Effector memory CD4-positive, alpha-beta T cell (primary cell): ENCODE results near the gene NOTCH3.

ENCODE experiments used
- DNase-seq, 3 donors: peaks; one replicate each; pipeline ENCODE4 v3.0.0-alpha.2; 2020
- H3K27ac ChIP-seq: 2 replicates; pipeline ENCODE4 v1.7.0; 2013; ENCODE audit warnings: mild to moderate bottlenecking, low read length, moderate library complexity; ENCODE audit not compliant: insufficient read depth, poor library complexity, severe bottlenecking
- H3K27me3 ChIP-seq: replicated peaks from 2 replicates; pipeline ENCODE4 v1.7.0; 2013; ENCODE audit warnings: mild to moderate bottlenecking, low read length; ENCODE audit not compliant: insufficient read depth, control insufficient read depth, poor library complexity, severe bottlenecking
- H3K36me3 ChIP-seq: 2 replicates; pipeline ENCODE4 v1.7.0; 2013; ENCODE audit warnings: mild to moderate bottlenecking, low read length, moderate library complexity; ENCODE audit not compliant: control insufficient read depth, insufficient read depth
- H3K4me1 ChIP-seq: 2 replicates; pipeline ENCODE4 v1.7.0; 2013; ENCODE audit warnings: low read length, mild to moderate bottlenecking; ENCODE audit not compliant: control insufficient read depth, insufficient read depth, poor library complexity, severe bottlenecking
- H3K4me3 ChIP-seq: 2 replicates; pipeline ENCODE4 v1.7.0; 2013; ENCODE audit warnings: low read length, low read depth, mild to moderate bottlenecking; ENCODE audit not compliant: insufficient read depth, poor library complexity, severe bottlenecking
- H3K9me3 ChIP-seq: 2 replicates; pipeline ENCODE4 v1.7.0; 2013; ENCODE audit warnings: mild to moderate bottlenecking, low read length, moderate library complexity; ENCODE audit not compliant: control insufficient read depth

Gene NOTCH3

GRCh38 chr19:15213715-15214381 lies 13.1 kb upstream of the NOTCH3 start:
- no peak overlapping the region for H3K4me3 ChIP-seq
- H3K4me1 ChIP-seq = no peaks in the 10 kb centered on the region
- no peaks in the 10 kb centered on the region for H3K36me3 ChIP-seq
- DNase-seq = no peak
- H3K27me3 ChIP-seq = no peaks in the 10 kb centered on the region
- no peak overlapping the region for H3K27ac ChIP-seq
- no peaks in the 10 kb centered on the region for H3K9me3 ChIP-seq

DNA sequence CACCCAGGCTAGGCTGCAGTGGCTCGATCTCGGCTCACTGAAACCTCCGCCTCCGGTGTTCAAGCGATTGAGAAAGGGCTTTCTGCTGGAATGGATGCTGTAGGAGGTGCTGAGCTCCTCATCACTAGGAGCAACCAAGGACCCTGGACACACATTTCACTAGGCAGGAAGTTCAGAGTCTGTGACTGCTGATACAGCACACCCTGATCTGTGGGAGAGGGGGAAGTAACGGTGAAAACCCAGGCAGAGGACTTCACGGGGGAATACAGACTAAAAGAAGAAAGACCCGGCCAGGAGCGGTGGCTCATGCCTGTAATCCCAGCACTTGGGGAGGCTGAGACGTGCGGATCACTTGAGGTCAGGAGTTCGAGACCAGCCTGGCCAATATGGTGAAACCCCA lies 11.9 kb upstream of the NOTCH3 start:
- Histone ChIP-seq H3K4me1 (no peaks in the 10 kb centered on the region), H3K9me3 (no peaks in the 10 kb centered on the region), H3K4me3 (no peak overlapping the region), H3K36me3 (no peaks in the 10 kb centered on the region), H3K27ac (no peak overlapping the region), H3K27me3 (no peaks in the 10 kb centered on the region)
- DNase-seq = no peak

GRCh38 chr19:15210323-15210781 lies 9.6 kb upstream of the NOTCH3 start:
- Histone ChIP-seq H3K4me1 (no peaks in the 10 kb centered on the region), H3K36me3 (no peaks in the 10 kb centered on the region), H3K4me3 (no peak overlapping the region), H3K27ac (no peak overlapping the region), H3K9me3 (no peaks in the 10 kb centered on the region), H3K27me3 (no peaks in the 10 kb centered on the region)
- DNase-seq = no peak

- Histone ChIP-seq H3K4me3 (no peak overlapping the region), H3K9me3 (no peaks in the 10 kb centered on the region), H3K36me3 (no peaks in the 10 kb centered on the region), H3K27me3 (peaks cover 10% of the 10 kb centered on the region), H3K4me1 (peaks cover 7% of the 10 kb centered on the region), H3K27ac (no peak overlapping the region)
- no peak for DNase-seq
Observed at GRCh38 chr19:15201374-15202023, 704 bp upstream of the NOTCH3 start.

DNA sequence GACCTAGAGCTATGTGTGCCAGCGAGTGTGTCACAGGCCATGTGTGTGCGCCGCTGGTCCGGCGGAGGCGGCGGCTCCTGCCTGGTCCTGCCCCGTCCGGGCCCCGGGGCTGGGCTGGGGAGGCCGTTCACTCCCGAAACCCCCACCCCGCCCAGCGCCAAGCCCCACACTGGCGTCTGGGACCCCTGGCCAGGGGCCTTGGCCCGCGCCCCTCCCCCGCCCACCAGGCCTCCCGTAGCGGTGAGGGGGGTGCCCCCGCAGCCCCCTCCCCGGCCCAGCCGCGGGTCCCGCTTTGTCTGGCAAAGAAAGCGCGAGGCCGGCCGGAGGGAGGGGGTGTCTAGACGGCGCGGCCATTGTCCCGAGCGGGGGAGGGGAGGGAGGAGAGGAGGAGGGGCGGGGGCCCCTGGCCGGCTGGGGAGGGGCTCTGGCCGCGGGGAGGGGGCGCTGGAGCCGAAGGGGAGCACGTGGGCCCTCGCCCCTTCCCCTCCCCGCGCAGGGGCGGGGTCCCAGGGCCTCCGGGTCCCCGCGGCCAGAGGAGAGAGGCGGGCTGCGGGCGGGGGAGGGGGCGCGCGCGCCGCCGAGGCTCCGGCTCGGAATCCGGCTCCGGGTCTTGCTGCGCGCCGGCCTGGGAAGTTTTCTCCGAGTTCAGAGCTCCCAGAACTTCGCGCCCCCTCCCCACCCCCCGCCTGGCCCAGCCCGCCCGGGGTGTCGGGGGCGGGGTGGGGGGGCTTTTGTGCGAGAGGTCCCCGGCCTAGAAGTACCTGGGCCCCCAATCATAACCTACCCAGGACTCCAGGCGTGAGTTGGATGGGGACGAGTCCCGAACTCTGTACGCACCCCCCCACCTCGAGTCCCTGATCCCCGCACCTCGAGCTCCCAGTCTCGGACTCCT lies 888 bp downstream of the NOTCH3 start:
- no peaks in the 10 kb centered on the region for H3K36me3 ChIP-seq
- no peaks in the 10 kb centered on the region for H3K9me3 ChIP-seq
- peaks cover 11% of the 10 kb centered on the region for H3K4me1 ChIP-seq
- DNase-seq = no peak
- peaks cover 25% of the 10 kb centered on the region for H3K27me3 ChIP-seq
- H3K4me3 ChIP-seq = peak overlapping the region; percentile 37
- no peak overlapping the region for H3K27ac ChIP-seq

DNA sequence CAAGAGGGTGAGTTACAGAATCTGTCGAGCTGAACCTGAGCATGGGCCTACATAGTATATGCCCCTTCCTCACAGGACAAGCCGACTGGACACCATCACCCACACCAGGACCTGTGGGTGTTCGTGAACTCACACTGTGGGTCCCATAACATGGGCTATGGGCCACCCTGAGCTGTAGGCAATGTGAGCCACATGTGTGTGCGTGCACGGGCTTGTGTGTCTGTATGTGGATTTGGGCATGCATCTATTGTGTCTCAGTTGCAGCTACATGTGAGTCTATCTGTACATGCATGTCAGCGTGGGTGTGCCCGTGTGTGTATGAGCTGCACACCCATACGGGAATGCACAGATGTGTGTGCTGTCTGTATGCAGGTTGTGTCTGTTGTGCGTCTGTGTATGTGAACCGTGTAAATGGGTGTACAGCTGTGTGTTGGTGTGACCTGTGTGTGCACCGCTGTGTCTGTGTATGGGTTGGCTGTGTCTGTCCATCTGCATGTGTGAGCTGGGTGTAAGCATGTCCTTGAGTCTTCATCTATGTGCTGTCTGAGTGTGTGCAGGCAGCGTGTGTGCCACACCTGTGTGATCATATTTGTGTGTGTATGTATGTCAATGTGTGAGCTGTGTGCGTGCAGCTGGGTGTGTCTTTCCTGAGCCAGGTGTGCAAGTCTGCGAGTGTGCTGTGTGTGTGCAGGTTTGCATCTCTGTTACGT lies 1.7 kb downstream of the NOTCH3 start:
- DNase-seq = no peak
- no peak overlapping the region for H3K4me3 ChIP-seq
- peaks cover 11% of the 10 kb centered on the region for H3K4me1 ChIP-seq
- no peak overlapping the region for H3K27ac ChIP-seq
- no peaks in the 10 kb centered on the region for H3K36me3 ChIP-seq
- H3K9me3 ChIP-seq = no peaks in the 10 kb centered on the region
- peaks cover 32% of the 10 kb centered on the region for H3K27me3 ChIP-seq

- H3K4me1 ChIP-seq = peaks cover 11% of the 10 kb centered on the region
- H3K4me3 ChIP-seq = no peak overlapping the region
- no peaks in the 10 kb centered on the region for H3K36me3 ChIP-seq
- H3K9me3 ChIP-seq = no peaks in the 10 kb centered on the region
- H3K27ac ChIP-seq = no peak overlapping the region
- no peak for DNase-seq
- H3K27me3 ChIP-seq = peaks cover 36% of the 10 kb centered on the region
Observed at GRCh38 chr19:15197942-15198341, 2.9 kb downstream of the NOTCH3 start.

DNA sequence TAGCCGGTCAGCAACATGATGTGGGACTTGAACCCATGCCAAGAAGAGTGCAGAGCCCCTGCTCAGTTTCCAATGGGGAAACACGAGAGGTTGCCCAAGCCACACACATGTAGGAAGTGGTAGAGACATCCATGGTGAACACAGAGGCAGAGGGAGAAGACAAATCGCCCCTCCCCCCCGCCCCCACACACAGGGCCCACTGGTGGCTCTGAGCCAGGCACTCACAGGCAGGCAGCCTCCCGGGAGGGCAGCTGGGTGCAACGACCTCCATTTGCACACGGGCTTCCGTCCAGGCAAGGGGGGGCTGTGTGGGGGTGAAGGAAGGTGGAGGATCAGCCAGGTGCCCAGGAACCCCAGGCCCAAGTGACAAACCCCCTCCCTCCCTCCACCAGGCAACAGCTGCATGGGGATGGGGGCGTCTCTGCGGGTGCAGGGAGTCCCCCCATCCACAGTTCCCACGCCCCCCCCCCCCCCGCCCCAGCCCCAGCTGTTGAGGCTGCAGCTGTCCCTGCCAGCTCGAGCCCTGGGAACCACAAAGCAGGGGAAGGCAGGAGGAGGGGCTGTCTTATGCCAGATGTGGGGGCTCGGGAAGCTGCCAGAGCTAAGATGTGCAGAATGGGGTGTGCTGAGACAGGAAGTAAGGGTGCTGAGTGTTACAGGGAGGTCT lies 3.4 kb downstream of the NOTCH3 start:
- Histone ChIP-seq H3K4me1 (peaks cover 11% of the 10 kb centered on the region), H3K36me3 (no peaks in the 10 kb centered on the region), H3K9me3 (no peaks in the 10 kb centered on the region), H3K27ac (no peak overlapping the region), H3K4me3 (no peak overlapping the region), H3K27me3 (peaks cover 36% of the 10 kb centered on the region)
- no peak for DNase-seq

DNA sequence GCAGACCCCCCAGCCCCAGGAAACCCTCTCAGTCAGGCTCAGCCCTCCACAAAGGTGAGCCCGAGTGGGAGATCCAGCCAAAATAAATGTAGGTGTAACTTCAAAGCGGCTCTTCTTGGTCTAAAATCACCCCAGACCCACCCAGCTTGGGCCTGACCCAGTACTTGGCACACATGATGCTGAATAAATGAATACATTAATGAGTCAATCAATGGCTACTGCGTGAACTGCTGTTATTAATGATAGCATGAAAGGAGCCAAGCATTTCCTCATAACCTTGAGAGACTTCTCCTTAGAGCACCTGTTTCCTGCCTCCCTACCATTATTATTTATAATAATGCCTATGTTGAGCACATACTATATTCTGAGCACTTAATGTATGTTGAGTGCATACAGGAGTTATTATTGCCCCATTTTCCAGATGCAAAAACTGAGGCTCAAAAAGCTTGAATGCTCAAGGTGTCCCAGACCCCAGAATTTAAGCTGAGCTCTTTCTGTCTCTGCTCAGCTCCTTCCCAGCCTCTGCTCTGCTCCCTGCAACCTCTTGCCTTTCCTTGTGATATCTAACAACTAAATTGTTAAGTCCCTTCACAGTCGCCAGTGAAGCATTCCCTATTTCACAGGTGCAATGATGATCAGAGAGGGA lies 4.3 kb downstream of the NOTCH3 start:
- no peaks in the 10 kb centered on the region for H3K9me3 ChIP-seq
- no peaks in the 10 kb centered on the region for H3K36me3 ChIP-seq
- H3K27ac ChIP-seq = no peak overlapping the region
- peaks cover 36% of the 10 kb centered on the region for H3K27me3 ChIP-seq
- no peak for DNase-seq
- peaks cover 11% of the 10 kb centered on the region for H3K4me1 ChIP-seq
- no peak overlapping the region for H3K4me3 ChIP-seq
